HS-27A (cell line): Measurements from ENCODE around the gene ARHGDIG.

Source experiments
- DNase-seq: peaks from one replicate; pipeline ENCODE4 v3.0.0-alpha.2; 2012; ENCODE audit warnings: low read depth, missing footprints

The ARHGDIG gene

DNA sequence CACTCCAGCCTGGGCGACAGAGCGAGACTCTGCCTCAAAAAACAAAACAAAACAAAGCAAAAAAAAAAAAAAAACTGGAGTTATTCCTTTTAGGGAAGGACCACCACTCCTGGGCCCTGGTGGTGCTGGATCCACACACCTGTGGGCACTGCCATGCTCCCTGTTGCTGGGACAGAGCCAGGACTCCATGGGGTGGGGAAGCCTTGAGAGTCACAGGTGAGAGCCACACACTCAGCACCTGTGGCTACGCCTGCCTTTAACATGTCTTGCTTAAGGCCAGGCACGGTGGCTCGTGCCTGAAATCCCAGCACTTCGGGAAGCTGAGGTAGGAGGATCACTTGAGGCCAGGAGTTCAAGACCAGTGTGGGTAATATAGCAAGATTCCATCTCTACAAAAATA, 20.8 kb downstream of the ARHGDIG start:
- DNase-seq, result no peak

DNA sequence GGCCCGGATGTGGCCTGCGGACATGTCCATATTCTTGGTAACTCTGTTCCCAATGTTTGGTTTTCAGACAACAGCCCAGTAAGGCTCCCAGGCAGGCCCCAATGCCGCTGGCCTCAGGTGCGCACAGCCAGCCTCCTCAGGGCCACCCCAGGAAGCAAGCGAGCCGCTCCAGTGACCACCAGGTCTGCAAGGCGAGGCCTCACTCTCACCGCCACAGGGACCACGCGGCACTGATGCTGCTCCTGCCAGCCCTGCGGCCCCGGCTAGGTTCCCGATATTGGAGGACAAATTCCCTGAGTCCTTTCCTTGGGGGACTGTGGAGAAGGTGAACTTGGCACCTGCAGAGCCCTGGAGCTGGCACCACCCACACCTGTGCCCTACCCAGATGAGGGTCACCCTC, 21.6 kb downstream of the ARHGDIG start:
- DNase-seq, result no peak

DNA sequence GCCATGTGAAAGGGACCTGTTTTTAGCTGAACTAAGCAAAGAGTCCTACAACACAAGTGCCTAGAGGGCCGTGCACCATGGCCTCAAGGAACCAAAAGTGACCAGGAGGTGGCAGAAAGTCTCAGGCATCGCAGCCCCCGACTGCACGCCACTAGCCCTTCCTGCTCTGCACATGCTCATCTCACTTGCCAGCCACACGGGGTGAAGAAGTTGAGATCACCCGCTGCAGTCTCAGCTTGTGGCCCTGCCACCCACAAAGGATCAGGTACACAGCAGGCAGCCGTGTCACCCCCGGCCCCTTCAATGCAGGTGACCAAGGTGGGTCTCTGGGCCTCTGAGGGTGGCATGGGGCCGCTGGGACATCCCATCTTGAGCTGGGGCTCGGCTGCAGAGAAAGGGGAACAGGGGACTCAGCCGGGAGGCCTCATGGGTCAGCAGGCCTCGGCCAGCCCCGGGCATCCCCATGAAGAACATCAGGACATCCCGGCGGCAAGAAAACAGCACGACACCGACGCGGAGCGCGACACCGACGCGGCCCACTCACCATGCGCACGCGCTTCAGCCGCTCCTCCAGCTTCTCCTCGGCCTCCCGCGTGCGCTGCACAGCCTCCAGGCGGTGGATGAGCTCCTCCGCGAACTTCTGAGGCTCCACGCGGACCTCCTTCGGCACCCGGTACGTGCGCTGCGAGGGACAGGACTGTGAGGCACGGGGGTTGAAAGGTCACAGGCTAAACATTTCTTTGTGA, 23.5 kb downstream of the ARHGDIG start:
- DNase-seq, result no peak

DNA sequence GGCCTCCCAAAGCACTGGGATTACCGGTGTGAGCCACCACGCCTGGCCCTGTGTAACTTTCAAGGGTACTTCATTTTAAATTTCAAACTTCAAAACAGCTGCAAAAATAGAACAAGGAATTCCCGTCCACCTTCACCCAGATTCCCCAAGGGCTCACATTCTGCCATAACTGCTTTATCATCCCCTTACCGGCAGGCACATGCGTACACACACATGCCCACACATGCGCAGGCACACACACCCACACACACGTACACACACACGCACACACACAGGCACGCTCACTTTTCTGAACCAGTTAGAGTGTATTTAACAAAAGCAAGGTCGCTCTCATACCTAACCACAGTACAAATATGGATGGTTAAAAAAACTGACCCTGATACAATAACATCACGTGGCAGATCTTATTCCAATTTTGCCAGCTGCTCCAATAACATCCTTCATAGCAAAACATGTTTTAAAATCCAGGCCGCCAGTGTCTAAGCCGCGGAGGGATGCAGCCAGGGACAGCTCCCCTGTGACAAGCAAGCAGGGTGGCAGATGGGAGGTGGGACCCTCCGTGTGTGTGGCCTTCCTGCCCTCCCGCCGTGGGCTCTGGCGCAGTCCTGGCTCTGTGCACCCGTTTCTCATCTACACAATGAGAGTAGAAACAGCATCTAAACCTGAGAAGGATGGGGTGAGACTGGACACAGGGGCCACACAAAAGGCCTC, 25.7 kb downstream of the ARHGDIG start:
- DNase-seq, result no peak

DNA sequence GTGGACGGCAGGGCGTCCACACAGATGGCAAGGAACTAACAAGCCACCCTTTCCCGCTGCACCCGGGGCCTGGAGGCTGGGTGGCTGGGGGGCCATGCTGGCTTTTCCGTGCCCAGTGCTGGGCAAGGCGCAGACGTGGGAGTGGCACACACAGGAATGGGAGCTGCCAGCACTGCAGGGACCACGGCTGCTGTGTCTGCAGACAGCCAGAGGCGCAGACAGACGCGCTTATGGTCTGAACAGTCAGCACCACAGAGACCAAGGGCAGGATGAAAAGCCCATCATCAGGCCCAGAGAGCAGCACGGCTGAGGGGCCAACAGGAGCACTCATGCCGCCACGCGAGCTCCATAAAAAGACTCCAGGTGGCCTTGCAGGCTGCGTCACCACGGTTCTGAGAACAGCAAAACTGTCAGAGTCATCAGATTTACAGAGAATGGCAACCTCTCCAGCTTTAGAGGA, 26.6 kb downstream of the ARHGDIG start:
- no peak for DNase-seq

DNA sequence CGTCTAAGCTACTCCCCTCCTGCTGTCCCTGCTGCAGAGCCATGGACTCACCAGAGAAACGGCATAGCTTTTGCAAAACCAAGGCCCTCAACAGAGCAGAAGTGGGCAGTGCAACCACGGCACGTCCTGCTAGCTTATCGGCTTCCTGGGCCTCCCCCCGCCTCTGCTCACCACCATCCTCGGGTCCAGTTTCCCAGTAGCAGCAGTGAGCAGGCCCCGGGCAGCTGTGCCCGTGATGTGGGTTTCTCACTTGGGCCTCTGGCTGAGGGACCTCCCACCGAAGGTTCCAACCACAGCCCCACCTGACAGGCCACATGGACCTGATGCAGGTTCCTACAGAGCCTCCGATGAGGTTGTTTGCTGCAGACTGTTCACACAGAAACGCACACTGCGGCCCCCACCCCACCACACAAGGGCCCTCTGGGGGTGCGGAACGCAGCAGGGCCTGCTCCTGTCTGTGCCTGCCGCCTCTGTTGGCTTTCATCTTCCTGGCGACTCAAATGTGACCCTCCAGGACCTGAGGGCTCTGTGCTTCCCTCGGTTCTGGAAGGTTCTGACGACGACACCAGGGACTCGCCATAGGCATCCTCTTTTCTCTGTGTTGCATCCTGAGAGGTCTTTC, 27.4 kb downstream of the ARHGDIG start:
- no peak for DNase-seq

DNA sequence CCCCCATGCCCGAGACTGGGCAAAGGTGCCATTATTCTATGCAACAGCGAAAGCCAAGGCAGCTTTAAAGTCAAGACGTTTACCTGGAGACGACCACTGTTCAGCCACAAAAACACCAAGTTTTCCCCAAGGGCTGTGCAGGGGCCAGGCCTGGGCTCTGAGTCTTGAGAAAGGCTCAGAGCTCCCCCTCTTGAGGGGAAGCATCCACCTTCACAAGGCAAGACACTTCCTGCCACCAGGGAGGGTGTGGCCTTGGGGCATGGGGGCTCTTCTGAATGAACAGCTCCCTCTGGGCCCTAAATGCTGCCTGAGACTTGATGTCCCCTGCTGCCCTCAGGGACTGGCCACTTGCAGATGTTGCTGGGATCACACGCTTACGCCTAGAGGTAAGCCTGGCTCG, 29.1 kb downstream of the ARHGDIG start:
- no peak for DNase-seq

DNA sequence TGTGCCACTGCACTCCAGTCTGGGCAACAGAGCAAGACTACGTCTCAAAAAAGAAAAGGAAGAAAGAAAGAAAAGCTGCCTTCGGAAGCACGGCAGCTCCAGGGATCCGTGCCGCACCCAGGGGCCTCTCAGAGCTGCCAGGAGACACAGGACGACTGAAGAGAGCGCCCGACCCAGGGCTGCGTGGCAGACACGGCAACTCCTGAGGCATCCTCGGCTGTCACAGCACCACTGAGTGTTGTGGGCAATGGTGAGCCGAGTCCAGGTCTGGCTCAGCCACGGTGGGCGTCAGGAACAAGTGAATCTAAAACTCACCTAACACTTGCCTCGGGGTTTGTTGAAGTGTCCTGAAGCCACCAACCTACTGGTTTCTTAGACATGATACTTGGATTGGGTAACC, 31.3 kb downstream of the ARHGDIG start:
- no peak for DNase-seq

DNA sequence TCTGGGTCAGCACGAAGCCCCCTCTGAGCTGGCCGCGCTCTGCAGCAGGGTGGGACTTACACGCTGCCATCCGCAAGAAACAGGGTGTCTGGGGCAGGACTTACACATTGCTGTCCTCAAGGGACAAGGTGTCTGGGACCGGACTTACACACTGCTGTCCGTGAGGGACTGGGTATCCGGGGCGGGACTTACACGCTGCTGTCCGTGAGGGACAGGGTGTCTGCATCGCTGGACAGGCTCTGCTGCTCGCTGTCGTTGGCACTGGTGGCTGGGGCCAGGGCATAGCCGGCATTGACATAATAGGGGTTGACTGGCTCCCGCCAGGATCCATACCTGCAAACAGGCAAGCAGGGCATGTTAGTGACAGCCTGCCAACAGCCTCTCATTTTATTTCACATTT, 34.0 kb downstream of the ARHGDIG start:
- DNase-seq, result no peak

DNA sequence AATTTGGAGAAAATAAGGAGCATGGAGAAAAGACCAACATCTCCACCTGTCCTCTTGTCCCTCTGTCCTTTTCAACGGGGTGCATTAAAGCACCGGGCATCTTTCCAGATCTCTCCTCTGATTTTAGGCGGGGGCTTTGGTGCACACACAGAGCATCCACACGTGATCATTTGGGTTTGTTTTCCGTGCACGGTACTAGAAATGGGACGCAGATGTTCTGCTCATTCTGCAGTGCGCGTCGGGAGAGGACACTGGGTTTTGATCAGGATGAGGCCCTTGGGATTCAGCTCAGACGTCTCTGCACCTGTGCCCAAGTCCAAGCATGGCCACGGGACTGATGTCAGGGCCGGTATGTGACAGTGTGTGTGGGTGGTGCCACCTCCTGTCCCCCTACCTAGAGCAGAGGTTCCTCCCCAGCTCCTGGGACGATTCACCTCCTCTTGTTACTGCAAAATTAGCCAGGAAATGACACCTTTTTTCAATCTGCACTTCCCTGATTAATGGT, 34.5 kb downstream of the ARHGDIG start:
- DNase-seq, result no peak

DNA sequence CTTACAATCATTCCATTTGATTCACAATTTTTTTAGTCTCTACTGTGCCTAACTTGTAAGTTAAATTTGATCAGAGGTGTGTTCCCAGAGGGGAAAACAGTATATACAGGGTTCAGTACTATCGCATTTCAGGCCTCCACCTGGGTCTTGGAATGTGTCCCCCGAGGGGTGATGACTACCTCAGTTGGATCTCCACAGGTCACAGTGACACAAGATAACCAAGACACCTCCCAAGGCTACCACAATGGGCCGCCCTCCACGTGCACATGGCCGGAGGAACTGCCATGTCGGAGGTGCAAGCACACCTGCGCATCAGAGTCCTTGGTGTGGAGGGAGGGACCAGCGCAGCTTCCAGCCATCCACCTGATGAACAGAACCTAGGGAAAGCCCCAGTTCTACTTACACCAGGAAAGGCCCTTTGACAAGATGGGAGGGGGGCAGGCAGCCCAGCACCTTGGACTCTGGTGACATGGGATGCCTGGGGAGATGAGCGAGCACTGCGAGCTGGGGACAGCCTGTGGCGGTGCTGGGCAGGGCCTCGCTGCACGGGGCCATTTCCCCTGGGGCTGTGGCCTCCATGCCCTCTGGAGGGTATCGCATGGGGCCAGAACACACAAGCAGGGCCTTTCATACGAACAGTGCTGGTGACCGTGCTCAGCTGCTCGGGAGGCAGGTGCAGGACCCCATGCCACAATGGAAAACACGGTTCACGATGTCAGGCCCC, 36.5 kb downstream of the ARHGDIG start:
- DNase-seq, result no peak

DNA sequence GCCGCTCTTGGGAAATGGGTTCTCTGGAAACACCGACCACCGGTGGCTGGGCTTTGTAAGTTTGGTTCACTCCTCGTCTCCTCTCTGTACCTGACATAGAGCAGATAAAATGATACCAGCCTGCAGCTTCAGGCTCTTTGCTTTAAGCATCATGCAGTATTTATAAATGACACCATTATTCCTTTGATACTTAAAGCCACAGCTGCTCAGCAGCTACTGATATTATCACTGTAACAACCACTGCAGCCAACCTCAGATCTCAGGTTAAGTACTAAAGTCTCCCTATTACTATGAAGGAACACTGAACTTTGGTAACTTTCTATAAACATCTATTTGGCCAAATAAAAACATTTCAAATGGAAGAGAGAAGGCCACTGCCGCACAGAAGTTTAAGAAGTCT, 37.2 kb downstream of the ARHGDIG start:
- DNase-seq, result no peak

DNA sequence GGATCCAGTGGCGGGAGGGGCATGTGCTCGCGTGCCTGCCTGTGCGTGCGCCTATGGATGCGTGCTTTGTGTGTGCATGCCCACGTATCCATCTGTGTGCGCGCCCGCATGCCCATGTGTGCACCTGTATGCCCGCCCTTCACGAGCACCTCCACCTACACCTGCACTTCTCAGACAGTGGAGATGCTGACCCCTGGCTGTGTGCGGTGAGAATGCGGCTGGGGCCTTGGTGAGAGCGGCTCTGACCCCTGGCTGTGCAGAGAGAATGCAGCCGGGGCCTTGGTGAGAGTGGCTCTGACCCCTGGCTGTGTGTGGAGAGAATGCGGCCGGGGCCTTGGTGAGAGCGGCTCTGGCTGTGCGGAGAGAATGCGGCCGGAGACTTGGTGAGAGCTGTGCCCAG, 38.2 kb downstream of the ARHGDIG start:
- DNase-seq, result no peak

DNA sequence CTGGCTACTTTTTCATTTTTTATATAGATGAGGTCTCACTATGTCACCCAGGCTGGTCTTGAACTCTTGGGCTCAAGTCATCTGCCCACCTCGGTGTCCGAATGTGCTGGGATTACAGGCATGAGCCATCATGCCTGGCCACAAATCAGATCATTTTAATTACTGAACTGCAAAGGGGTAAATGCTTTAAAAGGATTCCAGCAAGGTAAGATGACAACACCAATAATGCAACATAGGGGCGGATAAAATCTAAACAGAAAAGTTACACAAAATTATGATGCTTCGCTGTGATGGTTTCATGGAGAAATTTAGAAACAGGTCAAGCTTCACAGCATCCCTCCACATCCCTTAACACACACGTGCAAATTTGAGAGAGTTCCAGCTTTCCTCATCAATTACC, 39.8 kb downstream of the ARHGDIG start:
- DNase-seq, result no peak

DNA sequence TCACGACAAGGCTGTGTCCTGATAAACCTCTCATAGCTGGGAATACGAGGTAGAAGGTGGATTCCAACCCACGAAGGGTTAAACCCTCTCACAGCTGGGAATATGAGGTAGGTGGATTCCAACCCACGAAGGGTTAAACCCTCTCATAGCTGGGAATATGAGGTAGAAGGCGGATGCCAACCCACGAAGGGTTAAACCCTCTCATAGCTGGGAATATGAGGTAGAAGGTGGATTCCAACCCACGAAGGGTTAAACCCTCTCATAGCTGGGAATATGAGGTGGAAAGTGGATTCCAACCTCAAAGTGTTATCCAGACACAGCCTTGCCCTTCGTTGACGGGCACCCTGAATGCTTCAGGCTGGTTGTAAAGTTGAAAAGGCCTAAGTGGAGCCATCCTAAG, 41.1 kb downstream of the ARHGDIG start:
- no peak for DNase-seq

DNA sequence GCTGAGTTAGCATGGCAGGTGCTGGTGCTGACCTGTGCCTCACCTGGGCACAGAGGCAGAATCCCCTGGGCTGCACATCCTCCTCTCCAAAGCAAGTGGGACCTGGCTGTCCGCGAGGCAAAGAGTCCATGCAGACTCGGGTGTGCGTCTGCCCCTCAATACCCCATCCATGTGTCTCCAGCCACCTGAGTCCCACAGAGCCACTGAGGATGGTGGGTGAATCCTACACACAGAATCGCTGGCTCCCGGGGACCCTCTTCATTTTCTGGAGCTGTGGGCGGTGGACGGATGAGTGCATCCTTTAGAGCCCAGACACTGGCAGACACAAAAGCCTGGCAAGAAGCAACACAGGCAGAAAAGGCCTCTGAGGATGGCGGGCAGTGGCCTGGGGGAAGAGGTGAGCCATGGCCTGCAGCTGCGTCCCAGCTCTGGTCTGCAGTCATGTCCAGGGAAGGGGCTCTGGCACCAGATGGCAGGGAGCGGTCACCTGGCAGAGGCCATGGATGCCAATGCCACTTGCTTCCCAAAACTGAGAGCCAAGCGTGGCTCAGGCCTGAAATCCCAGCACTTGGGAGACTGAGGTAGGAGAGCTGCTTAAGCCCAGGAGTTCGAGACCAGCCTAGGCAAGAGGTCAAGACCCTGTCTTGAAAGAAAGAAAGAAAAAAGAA, 42.2 kb downstream of the ARHGDIG start:
- DNase-seq, result no peak

DNA sequence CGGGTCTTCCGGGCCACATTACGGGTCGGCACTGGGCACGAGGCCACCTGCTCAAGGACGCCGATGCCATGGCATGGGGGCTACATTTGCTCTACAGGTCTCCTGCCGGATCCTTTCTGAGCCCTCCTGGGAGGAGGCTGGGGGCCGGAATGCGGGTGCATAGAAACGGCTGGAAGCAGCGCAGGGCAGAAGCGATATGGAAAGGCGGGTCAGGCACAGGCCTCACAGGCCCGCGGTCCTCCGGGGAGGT, 43.7 kb downstream of the ARHGDIG start:
- DNase-seq, result no peak

DNA sequence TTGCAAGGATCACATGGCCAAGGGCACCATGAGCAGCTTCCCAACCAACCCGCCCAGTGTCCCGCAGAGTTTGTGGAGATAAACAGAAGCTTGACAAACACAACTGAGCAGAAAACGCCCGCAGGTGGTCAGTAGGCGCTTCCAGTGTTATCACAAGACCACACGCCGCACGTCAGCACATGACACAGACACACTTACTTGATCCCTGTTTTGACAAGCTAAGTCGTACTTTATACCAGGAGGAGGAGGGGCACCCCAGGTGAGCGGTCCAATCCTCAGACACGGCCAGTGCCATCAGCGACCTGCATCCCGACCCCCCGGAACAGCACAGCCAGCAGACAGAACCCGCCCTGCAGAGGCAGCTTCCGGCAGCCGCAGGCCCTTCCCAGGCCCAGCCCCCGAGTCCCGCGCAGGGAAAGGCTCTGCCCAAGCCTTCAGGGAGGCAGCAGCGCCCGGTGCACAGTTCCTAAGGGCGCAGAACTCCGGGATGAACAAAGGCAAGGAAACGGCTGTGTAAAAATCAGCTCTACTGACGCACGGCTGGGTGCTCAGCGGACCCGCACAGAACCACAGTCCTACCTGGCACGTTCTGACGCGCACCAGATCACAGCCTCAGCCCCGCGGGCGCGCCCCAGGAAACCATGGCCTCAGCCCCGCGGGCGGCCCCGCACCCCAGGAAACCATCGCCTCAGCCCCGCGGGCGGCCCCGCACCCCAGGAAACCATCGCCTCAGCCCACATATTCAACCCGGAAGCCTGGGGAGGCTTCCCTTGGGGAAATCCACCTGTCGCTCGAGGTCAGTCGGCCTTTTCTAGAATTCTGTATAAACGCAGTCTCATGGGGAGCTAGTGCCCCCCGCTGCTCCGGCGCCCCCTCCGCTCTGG, 44.3 kb downstream of the ARHGDIG start:
- DNase-seq, result no peak

DNA sequence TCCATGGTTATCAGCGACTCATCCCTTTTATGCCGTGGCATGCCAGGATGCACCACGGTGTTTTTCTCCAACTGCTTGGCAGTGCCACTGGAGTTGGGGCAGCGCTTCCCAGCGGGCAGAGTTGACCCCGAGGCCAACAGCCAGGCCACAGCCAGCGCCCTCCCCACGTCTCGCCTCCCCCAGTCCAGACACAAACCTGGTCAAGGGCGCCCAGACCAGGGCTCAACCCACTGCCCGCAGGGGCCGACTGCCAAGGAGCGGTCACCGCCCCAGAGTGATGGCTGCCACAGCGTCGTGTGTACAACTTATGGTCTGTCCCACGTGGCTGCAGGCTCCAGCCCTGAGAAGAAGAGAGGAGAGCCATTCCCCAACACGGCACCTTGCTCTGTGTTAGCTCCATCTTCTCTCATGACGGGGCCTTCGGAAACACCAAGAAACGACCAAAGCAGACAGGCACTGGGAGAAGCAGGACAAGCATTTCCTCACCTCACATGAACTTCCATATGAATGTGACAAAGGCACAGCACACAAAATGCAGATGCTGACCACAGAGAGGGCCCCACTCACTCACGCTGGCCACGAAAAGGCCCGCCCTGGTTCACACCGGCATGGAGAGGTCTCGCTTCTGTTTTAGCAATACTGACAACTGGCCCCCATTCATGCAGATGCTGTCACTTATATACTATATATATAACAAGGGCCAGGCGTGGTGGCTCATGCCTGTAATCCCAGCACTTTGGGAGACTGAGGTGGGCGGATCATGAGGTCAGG, 45.2 kb downstream of the ARHGDIG start:
- DNase-seq, result no peak

DNA sequence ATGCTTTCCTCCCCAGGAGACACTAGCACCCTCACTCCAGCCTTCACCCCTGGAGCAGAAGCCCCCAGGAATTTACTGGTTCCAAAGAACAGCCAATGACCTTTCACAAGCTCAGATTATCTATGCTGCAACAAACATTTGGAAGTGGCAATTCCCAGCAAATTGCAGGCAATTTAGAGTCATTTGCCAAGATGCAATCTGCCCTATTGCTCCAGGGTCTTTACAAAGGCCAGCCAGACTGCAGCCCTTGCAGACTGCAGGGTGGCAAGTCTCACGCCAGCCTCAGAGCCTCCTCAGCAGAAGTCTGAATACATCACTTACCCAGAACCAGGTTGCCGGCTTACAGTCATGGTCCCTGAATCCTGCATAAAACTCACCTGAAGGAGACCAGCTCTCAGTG, 50.4 kb downstream of the ARHGDIG start:
- no peak for DNase-seq
